GM18873 (cell line): Measurements from ENCODE around the gene DLG2.

ENCODE experiments used
- ATAC-seq: cut with Tn5 transposase; IDR thresholded peaks from one replicate; pipeline ENCODE4 v1.9.1; 2021; ENCODE audit warnings: mild to moderate bottlenecking, moderate library complexity, moderate number of reproducible peaks; ENCODE audit not compliant: unreplicated experiment, low FRiP score

DLG2 gene

GRCh38 chr11:84628871-84629620 lies 998.1 kb downstream of the DLG2 start:
- ATAC-seq: no peak

GRCh38 chr11:84626256-84626655 lies 1000.9 kb downstream of the DLG2 start:
- no peak for ATAC-seq

DNA sequence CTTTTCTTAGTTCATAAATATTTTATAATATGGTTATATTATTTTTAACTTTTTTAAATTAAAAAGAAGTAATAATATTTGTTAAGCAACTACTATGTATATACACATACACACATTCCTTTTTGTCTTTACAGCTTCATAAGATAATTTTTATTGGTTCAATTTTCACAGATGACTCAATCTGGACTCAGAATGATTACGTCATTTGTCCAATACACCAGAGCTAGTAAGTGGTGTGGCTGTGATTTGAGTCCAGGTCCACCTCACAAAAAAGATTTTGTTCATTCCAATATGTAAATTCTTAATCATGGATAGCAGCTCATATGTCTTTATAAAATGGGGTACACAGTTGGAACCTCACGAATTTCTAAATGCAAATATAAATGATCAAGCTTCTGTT lies 1014.5 kb downstream of the DLG2 start:
- no peak for ATAC-seq

DNA sequence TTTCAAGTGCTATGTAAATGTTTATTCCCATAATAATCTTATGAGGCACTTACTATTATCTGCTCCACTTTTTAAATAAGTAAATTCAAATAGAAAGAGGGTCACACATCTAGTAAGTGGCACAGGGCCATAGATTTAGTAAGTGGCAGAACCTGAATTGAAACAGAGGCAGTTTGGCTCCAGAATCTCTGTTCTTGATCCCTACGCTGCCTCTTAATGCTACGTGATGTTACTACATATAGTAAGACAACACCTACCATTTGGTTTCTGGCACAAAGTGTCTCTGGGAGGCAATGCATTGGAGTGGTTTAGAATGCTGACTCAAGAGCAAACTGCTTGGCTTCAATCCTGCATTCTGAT lies 1018.3 kb downstream of the DLG2 start:
- ATAC-seq: no peak

GRCh38 chr11:84607975-84608836 lies 1018.9 kb downstream of the DLG2 start:
- ATAC-seq: no peak

DNA sequence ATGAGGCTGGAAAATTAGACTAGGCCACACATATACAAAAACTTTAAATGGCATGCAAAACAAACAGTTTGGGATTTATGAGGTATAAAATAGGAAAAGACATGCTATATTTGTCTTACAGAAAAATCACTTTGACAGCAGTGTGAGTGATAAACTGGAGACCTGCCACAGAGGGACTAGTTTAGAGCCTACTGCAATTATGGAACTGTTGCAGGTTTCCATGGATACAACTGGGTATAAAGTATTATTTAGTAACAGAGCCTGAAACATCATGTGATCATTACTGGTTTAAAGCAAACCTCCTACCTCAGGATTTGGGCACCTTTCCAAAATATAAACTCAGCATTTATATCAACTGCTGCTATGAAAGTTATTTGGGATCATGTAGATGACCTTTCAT lies 1032.5 kb downstream of the DLG2 start:
- no peak for ATAC-seq

- ATAC-seq: no peak
These were observed 1037.0 kb downstream of the DLG2 start for GRCh38 chr11:84590106-84590505.

- no peak for ATAC-seq
These were observed 1038.9 kb downstream of the DLG2 start for GRCh38 chr11:84588131-84588829.

DNA sequence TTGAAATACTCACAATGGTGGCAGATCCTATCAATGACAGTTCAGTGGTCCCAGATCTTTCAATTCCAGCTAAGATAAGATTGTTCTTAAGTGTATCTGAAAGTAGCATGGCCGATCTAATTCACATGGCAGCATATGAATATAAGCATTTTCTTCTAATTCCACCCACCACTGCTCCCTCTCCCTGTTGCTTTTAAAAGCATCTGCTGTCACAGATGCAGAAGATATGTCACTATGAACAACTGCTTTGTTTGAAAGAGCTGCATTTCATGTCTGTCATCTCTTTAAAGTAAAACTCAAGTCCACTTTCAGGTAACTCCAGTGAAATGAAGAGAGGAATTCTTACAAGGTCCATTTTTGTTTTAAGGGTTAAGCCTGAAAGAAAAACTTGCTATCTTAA lies 1044.0 kb downstream of the DLG2 start:
- no peak for ATAC-seq

GRCh38 chr11:84581083-84581482 lies 1046.1 kb downstream of the DLG2 start:
- ATAC-seq: no peak

DNA sequence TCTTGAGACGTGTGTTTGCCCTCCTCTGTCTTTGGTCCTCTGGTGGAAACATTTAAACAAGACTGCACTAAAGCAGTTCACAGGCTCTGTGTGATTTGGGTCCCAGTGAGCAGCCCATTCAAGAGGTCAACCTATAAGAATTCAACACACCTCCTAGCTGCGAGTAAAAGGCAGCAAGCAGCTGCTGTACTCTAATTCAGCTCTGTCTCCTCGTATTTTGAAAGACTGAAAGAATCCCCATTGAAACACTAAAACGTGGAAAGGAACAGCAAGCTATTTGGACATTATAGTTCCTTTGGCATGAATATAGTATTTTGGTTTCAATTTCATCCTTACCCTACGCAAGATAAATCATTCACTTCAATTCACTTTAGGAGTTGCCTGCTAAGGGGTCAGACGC lies 1046.7 kb downstream of the DLG2 start:
- no peak for ATAC-seq

DNA sequence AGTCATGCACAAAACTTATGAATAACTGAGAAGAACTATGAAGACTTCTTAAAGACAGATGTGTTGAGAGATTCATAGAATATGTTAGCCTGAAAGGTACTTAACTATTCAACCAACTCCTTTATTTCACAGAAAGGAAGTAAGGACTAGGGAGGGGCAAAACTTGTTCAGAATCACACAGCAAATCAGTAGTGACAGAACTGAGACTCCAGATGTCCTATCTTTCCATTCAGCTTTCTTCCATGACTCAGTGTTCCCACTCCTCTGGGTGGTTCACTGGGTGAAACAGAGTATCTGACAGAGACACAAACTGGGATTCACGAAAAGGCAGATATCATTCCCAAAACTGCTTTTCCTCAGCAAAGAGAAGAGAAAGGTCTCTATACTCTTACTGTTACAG lies 1053.3 kb downstream of the DLG2 start:
- no peak for ATAC-seq

DNA sequence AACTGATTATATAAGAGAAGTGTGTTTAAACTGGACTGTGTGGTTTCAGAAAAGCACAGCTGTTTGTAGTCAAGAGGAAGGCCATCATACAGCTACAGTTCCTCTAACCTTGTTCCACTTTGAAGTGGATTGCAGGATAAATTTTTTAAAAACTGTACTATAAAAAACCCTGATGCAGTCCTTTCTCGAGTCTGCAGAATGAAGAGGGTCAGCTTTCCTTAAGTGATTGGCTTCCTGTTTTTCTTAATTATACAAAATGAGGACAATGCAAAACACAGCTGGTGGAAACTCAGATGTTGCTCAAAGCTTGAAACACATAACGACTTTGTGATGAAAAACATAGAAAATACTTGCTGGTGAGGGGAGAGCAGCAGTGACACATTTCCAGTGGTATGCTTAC lies 1060.5 kb downstream of the DLG2 start:
- no peak for ATAC-seq

DNA sequence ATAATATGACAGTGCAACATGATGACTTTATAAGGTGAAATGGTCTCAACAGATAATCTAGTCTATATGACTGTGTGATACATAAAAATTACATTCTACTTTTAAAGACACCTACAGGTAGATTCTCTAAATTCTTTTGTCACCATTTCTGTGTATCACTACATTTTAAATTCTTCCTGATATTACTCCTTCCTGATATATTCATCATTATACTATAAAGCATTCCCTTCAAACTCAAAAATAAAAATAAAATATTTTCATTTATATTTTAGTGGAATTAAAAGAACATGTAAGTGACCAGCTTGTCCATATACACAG lies 1062.3 kb downstream of the DLG2 start:
- ATAC-seq: no peak

- ATAC-seq: peak; percentile 88
These were observed 1062.8 kb downstream of the DLG2 start for GRCh38 chr11:84564180-84564866.

- ATAC-seq: no peak
These were observed 1063.8 kb downstream of the DLG2 start for GRCh38 chr11:84563356-84563755.

DNA sequence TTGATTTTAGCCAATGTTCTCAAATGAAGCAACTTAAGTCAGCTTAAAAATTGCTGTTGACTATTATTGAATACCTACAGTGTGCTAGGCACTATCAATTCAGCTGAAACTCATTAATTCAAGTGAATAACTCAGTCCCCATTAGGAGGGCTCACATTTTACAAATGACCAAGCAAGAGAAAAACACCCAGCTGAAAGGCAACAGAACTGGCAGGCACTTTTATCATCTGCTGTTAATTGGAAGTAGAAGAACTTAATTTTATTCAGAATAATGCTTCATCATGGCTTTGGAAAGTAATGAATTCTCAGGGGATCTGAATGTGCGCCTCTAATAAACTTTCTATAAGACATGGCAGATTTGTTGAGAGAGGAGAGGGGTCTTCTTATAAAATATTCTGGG lies 1066.9 kb downstream of the DLG2 start:
- no peak for ATAC-seq

- peak; percentile 90 for ATAC-seq
These were observed 1068.8 kb downstream of the DLG2 start for GRCh38 chr11:84558085-84558905.

DNA sequence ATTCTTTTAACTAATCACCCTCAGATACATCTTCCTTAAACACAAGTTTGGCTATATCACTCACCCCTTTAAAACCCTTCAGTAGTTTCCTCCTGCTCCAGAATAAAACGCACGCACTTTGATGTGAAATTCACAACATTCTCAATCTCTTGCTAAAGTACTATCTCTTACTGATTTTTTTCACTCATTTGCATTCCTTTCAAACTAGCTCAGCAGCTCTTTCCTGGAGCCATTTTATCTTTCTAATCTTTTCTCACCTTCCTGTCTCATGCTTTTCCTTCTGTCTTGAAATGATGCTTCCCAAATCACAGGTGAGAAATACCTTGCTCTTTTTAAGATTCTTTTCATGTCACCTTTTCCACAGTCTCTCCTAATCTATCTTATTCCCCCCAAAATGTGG lies 1074.4 kb downstream of the DLG2 start:
- ATAC-seq: no peak

DNA sequence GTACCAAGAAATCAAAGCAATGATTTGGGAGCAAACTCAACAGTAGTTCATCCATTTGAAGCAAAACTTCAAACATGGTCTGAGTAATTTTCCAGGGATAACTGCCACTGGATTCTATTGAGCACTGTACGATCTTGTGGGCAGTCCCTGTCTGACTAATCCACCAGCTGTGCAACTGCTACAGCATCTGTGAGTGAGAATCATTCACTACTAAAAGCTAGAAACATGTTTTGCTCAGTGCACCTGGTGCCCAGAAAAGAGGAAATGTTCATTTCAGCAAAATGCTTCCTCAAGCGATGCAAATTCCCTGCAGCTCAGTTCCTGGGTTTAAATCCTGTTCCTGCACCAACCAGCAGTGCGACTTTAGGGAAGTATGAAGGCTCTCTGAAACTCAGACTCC lies 1077.9 kb downstream of the DLG2 start:
- ATAC-seq: peak; percentile 100
